Omental fat pad (tissue), 4 donors: ENCODE measurements around the gene SPATA6L. TPM values are rescaled to one million over a fixed set of nuclear protein-coding genes. Genes with fewer than 3 reads are reported as not detected.

Source experiments
- ATAC-seq: fragments of 150-250 bp; one replicate; pipeline ENCODE4 v1.9.1; 2016; ENCODE audit warnings: mild to moderate bottlenecking, moderate library complexity; ENCODE audit not compliant: low FRiP score
- DNase-seq: peaks from one replicate; pipeline ENCODE4 v3.0.0-alpha.2; 2019; ENCODE audit warnings: low spot score
- total RNA-seq, 4 donors: library from RNA; depleted of rRNA; stranded (reverse); fragments of >200 nt; gene quantifications; one replicate each; pipeline ENCODE4 v1.1.0, GENCODE V29; 2016
- TF ChIP-seq, protein P1 (sequence below), 3 donors: fragments of 450-650 bp; IDR thresholded peaks; one replicate each; pipeline ENCODE4 v1.5.1; 2016 to 2017; ENCODE audit warnings: antibody characterized with exemption in 3 of 3, mild to moderate bottlenecking in 3 of 3, moderate library complexity in 2 of 3

Gene SPATA6L
- total RNA-seq, 4 donors from 2014 or later, result 1.3 to 5.5 (median 2.6) TPM

DNA sequence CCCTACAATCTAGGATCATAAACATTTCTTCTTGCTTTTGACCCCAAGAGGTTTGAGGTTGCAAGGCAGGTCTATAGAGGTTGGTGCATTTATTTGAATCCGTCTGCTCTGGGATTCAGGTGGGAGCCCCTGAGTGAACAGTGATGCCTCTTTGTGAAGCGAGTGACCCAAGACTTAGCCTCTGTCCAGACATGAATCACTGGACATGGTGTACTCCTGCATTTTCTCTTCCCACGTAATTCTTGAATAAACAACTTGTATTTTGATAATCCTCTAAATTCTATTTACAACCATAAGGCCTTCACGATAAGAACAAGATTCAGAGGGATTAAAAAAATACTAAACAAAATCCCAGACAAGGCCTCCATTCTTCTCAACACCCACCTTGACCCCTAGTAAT is 71.7 kb downstream of the SPATA6L start:
- ATAC-seq (no peak), DNase-seq (no peak)
- TF ChIP-seq, protein P1, sequence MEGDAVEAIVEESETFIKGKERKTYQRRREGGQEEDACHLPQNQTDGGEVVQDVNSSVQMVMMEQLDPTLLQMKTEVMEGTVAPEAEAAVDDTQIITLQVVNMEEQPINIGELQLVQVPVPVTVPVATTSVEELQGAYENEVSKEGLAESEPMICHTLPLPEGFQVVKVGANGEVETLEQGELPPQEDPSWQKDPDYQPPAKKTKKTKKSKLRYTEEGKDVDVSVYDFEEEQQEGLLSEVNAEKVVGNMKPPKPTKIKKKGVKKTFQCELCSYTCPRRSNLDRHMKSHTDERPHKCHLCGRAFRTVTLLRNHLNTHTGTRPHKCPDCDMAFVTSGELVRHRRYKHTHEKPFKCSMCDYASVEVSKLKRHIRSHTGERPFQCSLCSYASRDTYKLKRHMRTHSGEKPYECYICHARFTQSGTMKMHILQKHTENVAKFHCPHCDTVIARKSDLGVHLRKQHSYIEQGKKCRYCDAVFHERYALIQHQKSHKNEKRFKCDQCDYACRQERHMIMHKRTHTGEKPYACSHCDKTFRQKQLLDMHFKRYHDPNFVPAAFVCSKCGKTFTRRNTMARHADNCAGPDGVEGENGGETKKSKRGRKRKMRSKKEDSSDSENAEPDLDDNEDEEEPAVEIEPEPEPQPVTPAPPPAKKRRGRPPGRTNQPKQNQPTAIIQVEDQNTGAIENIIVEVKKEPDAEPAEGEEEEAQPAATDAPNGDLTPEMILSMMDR (IDR thresholded peaks at IDR 0.05), result no peak

DNA sequence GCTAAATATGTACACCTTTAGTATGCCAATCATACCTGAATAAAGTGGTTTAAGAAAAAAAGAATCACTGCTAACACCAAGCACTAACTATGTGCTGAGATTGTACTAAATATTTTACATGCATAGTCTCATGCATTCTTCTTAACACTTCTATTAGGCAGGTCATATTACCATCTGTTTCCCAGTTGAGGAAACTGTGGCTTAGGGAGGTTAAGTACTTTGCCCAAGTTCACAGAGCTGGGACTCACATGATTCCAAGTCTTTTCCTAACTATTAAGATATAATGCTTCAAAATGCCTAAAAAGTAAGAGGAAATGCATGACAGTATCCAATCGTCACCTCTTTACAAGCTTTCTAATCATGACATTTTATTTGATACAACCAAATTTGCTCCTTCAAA is 73.4 kb downstream of the SPATA6L start:
- TF ChIP-seq, protein P1 (IDR thresholded peaks at IDR 0.05), result no peak
- DNase-seq, result no peak
- no peak for ATAC-seq

DNA sequence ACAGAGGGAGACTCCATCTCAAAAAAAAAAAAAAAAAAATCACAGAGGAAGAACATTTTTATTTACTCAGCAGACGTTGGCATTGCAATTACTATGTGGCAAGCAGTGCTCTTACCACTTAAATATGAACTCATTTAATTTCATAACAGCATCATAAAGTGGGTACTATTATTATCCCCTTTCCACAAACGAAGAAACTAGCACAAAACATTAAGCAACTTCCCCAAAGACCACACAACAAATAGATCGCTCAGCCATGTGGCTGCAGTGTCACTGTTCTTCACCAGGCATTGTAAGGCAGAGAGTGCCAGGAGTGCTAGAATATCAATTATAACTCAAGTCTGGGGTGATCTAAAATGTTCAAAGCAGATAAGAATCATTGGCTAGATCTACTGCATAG is 74.0 kb downstream of the SPATA6L start:
- no peak for DNase-seq
- no peak for ATAC-seq
- TF ChIP-seq, protein P1 (IDR thresholded peaks at IDR 0.05), result no peak

DNA sequence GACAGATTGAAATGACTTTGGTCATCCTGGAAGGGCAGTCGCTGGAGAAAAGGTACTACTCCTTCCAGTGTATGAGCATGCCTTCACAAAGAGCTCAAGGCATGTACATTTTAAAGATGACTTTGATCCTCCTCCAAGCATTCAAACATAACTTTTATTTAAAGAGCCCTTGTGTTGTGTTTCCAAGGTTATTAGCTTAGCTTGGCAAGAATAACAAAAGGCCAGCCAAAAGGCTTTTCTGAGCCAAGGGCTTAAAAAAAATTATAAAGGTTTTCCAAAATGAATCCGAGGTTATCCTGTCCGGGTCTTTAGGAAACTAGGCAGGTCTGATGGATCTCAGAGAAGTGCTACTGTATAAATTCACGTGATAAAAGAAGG is 75.2 kb downstream of the SPATA6L start:
- TF ChIP-seq, protein P1 (IDR thresholded peaks at IDR 0.05), result no peak
- no peak for DNase-seq
- no peak for ATAC-seq

DNA sequence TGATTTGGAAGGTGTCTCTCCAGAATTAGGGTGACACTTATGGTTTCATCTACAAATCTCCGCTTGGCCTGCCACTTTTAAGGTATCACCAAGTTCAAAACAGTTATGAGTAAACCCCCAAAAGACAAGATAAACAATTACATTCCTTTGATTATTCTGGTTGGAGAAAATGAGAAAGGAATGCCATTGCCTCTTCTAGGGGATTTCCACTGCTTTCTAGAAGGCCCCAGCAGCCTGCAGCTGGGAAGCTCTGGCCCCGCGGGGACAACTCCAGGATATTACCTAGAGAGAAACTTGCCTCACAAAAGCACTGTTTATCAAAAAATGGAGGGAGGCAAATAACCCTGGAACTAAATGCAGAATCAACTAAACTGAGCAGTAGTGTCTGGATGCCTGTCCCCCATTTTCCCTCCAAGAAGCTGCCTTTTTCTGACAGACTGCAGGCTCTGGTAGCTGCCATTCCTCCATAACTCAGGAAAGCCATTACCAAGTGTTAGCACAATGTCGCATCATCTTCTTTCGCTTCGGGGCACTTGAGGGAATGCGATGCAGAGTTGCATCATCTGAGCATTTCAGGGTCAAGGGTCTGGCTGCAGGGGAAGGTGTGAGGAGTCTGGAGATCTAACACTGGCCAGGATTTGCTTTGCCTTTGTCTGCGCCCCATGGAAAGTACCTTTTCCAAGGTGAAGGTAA is 75.7 kb downstream of the SPATA6L start:
- DNase-seq, result no peak
- ATAC-seq, result no peak
- TF ChIP-seq, protein P1 (IDR thresholded peaks at IDR 0.05), result no peak

DNA sequence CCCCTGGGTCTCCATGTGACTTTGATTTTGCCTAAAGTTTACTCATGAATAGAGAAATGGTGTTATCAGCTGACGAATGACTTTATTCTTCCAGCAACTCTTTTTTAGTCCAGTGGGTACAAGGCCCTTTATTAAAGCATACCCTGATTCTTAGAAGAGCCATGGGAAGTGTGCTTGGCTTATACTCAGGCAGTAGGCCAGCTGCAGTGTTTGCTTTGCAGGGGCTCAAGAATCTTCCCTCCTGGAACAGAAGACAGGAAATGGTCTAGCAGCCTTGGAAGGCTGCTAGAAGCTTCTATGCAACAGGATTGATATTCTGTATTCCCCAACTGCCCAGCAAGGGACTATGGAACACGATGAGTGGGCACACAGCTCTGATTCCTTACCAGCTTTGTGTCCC is 77.6 kb downstream of the SPATA6L start:
- TF ChIP-seq, protein P1 (IDR thresholded peaks at IDR 0.05), result no peak
- no peak for DNase-seq
- no peak for ATAC-seq

DNA sequence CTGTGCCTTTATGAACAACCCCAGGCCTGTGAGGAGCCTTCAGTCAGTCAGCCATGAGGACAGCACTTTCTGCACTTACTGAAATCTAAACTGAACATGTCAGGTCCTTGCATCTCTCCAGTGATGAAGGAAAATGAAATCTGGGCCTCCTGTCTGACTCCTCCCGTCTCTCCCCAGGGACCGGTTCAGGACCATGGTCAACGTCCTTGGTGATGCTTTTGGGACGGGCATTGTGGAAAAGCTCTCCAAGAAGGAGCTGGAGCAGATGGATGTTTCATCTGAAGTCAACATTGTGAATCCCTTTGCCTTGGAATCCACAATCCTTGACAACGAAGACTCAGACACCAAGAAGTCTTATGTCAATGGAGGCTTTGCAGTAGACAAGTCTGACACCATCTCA is 81.1 kb downstream of the SPATA6L start:
- ATAC-seq (no peak), DNase-seq (no peak)
- TF ChIP-seq, protein P1 (IDR thresholded peaks at IDR 0.05), result no peak
